H9 (cell line): ENCODE results near the gene TMEM17. TPM values are rescaled to one million over a fixed set of nuclear protein-coding genes. Genes with fewer than 3 reads are reported as not detected.

ENCODE experiments used
- DNase-seq: peaks from one replicate; pipeline ENCODE4 v3.0.0-alpha.2; 2017
- H2AFZ ChIP-seq: one replicate; pipeline ENCODE4 v1.6.1; 2013; ENCODE audit warnings: mild to moderate bottlenecking, low read length, control low read depth, moderate library complexity
- H2AK5ac ChIP-seq: 2 replicates; pipeline ENCODE4 v1.6.1; 2013; ENCODE audit warnings: low read length, control low read depth, mixed read lengths; ENCODE audit not compliant: insufficient read length
- H2BK120ac ChIP-seq: one replicate; pipeline ENCODE4 v1.6.1; 2013; ENCODE audit warnings: low read depth, mild to moderate bottlenecking, low read length, control low read depth, inconsistent platforms; ENCODE audit not compliant: poor library complexity, severe bottlenecking
- H2BK12ac ChIP-seq: 2 replicates; pipeline ENCODE4 v1.6.1; 2013; ENCODE audit warnings: low read length, control low read depth, mixed read lengths, low read depth; ENCODE audit not compliant: insufficient read length
- H2BK15ac ChIP-seq: 2 replicates; pipeline ENCODE4 v1.6.1; 2013; ENCODE audit warnings: low read depth, low read length, control low read depth
- H2BK20ac ChIP-seq: one replicate; pipeline ENCODE4 v1.6.1; 2013; ENCODE audit warnings: low read depth, mild to moderate bottlenecking, low read length, control low read depth, inconsistent platforms; ENCODE audit not compliant: poor library complexity, severe bottlenecking
- H2BK5ac ChIP-seq: 2 replicates; pipeline ENCODE4 v1.6.1; 2013; ENCODE audit warnings: low read length, control low read depth, mixed read lengths; ENCODE audit not compliant: insufficient read length
- H3K14ac ChIP-seq: 2 replicates; pipeline ENCODE4 v1.6.1; 2013; ENCODE audit warnings: low read length, control low read depth; ENCODE audit not compliant: insufficient read depth
- H3K18ac ChIP-seq: 2 replicates; pipeline ENCODE4 v1.6.1; 2013; ENCODE audit warnings: low read depth, mild to moderate bottlenecking, mixed read lengths, low read length, control low read depth; ENCODE audit not compliant: insufficient read length
- H3K23ac ChIP-seq: 2 replicates; pipeline ENCODE4 v1.6.1; 2013; ENCODE audit warnings: low read length, control low read depth, mixed read lengths, low read depth; ENCODE audit not compliant: insufficient read length
- H3K23me2 ChIP-seq: 2 replicates; pipeline ENCODE4 v1.6.1; 2013; ENCODE audit warnings: low read depth, mild to moderate bottlenecking, mixed read lengths, low read length, control low read depth; ENCODE audit not compliant: insufficient read length, poor library complexity, severe bottlenecking
- H3K27ac ChIP-seq: 2 replicates; pipeline ENCODE4 v1.5.1; 2013; ENCODE audit warnings: low read length, control low read depth, mixed read lengths, low read depth; ENCODE audit not compliant: insufficient read length
- H3K27me3 ChIP-seq: 2 replicates; pipeline ENCODE4 v1.6.1; 2013; ENCODE audit warnings: low read length, control low read depth, inconsistent platforms; ENCODE audit not compliant: insufficient read depth
- H3K4ac ChIP-seq: 2 replicates; pipeline ENCODE4 v1.6.1; 2013; ENCODE audit warnings: low read depth, mild to moderate bottlenecking, control low read depth, inconsistent platforms, low read length, moderate library complexity
- H3K4me1 ChIP-seq: 2 replicates; pipeline ENCODE4 v1.6.1; 2013; ENCODE audit warnings: low read length, control low read depth, inconsistent platforms; ENCODE audit not compliant: insufficient read depth
- H3K4me2 ChIP-seq: 2 replicates; pipeline ENCODE4 v1.6.1; 2013; ENCODE audit warnings: low read length, control low read depth, mixed read lengths; ENCODE audit not compliant: insufficient read length, insufficient read depth
- H3K56ac ChIP-seq: 2 replicates; pipeline ENCODE4 v1.6.1; 2013; ENCODE audit warnings: low read depth, mild to moderate bottlenecking, mixed read lengths, low read length, control low read depth; ENCODE audit not compliant: insufficient read length
- H3K79me1 ChIP-seq: 2 replicates; pipeline ENCODE4 v1.6.1; 2013; ENCODE audit warnings: low read depth, mild to moderate bottlenecking, moderate library complexity, low read length, control low read depth, inconsistent platforms; ENCODE audit not compliant: insufficient read depth, poor library complexity, severe bottlenecking
- H3K79me2 ChIP-seq: 2 replicates; pipeline ENCODE4 v1.6.1; 2013; ENCODE audit warnings: low read length, control low read depth, inconsistent platforms; ENCODE audit not compliant: insufficient read depth
- H3K9ac ChIP-seq: 2 replicates; pipeline ENCODE4 v1.6.1; 2013; ENCODE audit warnings: low read length, control low read depth, mixed read lengths; ENCODE audit not compliant: insufficient read length; ENCODE audit errors: extremely low read depth
- H3K9me3 ChIP-seq: one replicate; pipeline ENCODE4 v1.6.1; 2013; ENCODE audit warnings: low read depth, low read length, inconsistent platforms; ENCODE audit not compliant: control insufficient read depth
- H3T11ph ChIP-seq: one replicate; pipeline ENCODE4 v1.6.1; 2013; ENCODE audit warnings: mild to moderate bottlenecking, low read length, control low read depth, inconsistent platforms
- H4K20me1 ChIP-seq: one replicate; pipeline ENCODE4 v1.6.1; 2013; ENCODE audit not compliant: control insufficient read depth, insufficient read length, insufficient read depth
- H4K5ac ChIP-seq: 2 replicates; pipeline ENCODE4 v1.6.1; 2013; ENCODE audit warnings: low read depth, mild to moderate bottlenecking, mixed read lengths, low read length, control low read depth; ENCODE audit not compliant: insufficient read length
- H4K8ac ChIP-seq: replicated peaks from 2 replicates; pipeline ENCODE4 v1.6.1; 2013; ENCODE audit warnings: low read length, control low read depth, mixed read lengths, low read depth; ENCODE audit not compliant: insufficient read length
- H4K91ac ChIP-seq: 2 replicates; pipeline ENCODE4 v1.6.1; 2013; ENCODE audit warnings: low read depth, mild to moderate bottlenecking, moderate library complexity, mixed read lengths, low read length, control low read depth; ENCODE audit not compliant: insufficient read length
- H3K27ac Mint-ChIP-seq, 3 experiments: 2 replicates in 2 of 3; 3 replicates in 1 of 3; pipeline ENCODE4 v1.8.0; 2020 to 2021; ENCODE audit warnings: mixed read lengths in 3 of 3, mild to moderate bottlenecking in 1 of 3, moderate library complexity in 1 of 3
- H3K27me3 Mint-ChIP-seq: 2 replicates; pipeline ENCODE4 v1.8.0; 2021; ENCODE audit warnings: low read depth, mild to moderate bottlenecking, moderate library complexity, mixed read lengths
- H3K36me3 Mint-ChIP-seq, 3 experiments: 2 replicates in 2 of 3; 3 replicates in 1 of 3; pipeline ENCODE4 v1.8.0; 2020 to 2021; ENCODE audit warnings: low read depth in 3 of 3, mixed read lengths in 3 of 3; ENCODE audit not compliant: insufficient read depth in 1 of 3
- H3K4me1 Mint-ChIP-seq, 2 experiments: 2 replicates each; pipeline ENCODE4 v1.8.0; 2020; ENCODE audit warnings: mixed read lengths in 2 of 2
- H3K4me3 Mint-ChIP-seq, 2 experiments: 2 replicates in 1 of 2; 3 replicates in 1 of 2; pipeline ENCODE4 v1.8.0; 2020 to 2021; ENCODE audit warnings: mild to moderate bottlenecking in 2 of 2, mixed read lengths in 2 of 2, moderate library complexity in 1 of 2
- H3K9me3 Mint-ChIP-seq, 2 experiments: 2 replicates in 1 of 2; 3 replicates in 1 of 2; pipeline ENCODE4 v1.8.0; 2020; ENCODE audit warnings: mild to moderate bottlenecking in 2 of 2, mixed read lengths in 2 of 2, moderate library complexity in 1 of 2
- WGBS: extraction: QIAGEN DNeasy Blood & Tissue Kit; methylation state at CpG from one replicate; pipeline ENCODE4 v1.1.7; 2013; ENCODE audit warnings: missing lambda C conversion rate, low lambda C conversion rate, mixed read lengths; ENCODE audit not compliant: insufficient read length; ENCODE audit errors: extremely low coverage; 5-methylcytosine and 5-hydroxymethylcytosine counted together
- total RNA-seq: library from RNA; stranded (reverse); gene quantifications from 2 replicates; pipeline ENCODE4 v1.2.1, GENCODE V29; 2021
- TF ChIP-seq, protein P1 (sequence below): fragments of 200-600 bp; sonication (generic); conservative IDR thresholded peaks from 3 replicates; pipeline ENCODE4 v1.8.0; 2021; ENCODE audit warnings: antibody characterized with exemption, mild to moderate bottlenecking

Gene TMEM17
- total RNA-seq, 1 experiment from 2014 or later: 1.3 TPM

DNA sequence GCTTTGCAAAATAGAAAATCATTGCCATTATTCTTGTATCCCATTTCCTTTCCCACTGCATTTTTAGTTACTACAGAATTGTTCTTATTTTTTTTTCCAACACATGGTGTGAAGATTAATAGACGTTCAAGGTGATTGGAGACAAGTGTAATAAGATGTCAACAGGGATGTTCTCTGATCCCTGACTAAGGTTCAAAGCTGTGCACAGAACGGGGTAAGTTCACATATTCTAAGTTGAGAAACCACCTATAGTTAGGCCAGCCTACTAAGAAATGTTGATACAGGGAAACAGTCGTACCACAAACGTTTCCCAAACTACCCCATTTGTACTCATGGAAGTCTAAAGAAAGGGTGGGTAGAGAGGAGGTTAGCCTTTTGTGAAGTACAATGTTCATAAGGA is 6.4 kb upstream of the TMEM17 start:
- H3K4me3 Mint-ChIP-seq: no peak overlapping the region
- H2BK120ac ChIP-seq: no peak overlapping the region
- H2AK5ac ChIP-seq: no peak overlapping the region
- H2BK12ac ChIP-seq: no peak overlapping the region
- H2BK5ac ChIP-seq: no peak overlapping the region
- H3K23ac ChIP-seq: no peak overlapping the region
- WGBS: no CpG with 5 or more reads among the region's 4 CpGs
- H3K9me3 ChIP-seq: no peaks in the 10 kb centered on the region
- peaks cover 4 to 12% (median 5%) of the 10 kb centered on the region in 3 experiments; a peak in 5 of 7 replicates for H3K36me3 Mint-ChIP-seq
- H3K18ac ChIP-seq: no peak overlapping the region
- DNase-seq: no peak
- H2BK20ac ChIP-seq: no peak overlapping the region
- no peaks in the 10 kb centered on the region for H3K4me1 ChIP-seq
- H4K20me1 ChIP-seq: no peaks in the 10 kb centered on the region
- H3K9me3 Mint-ChIP-seq: peaks cover 8 to 18% of the 10 kb centered on the region in 2 experiments; a peak in 4 of 5 replicates
- H3K27ac ChIP-seq: no peak overlapping the region
- H3K79me1 ChIP-seq: no peaks in the 10 kb centered on the region
- no peaks in the 10 kb centered on the region for H3K4me1 Mint-ChIP-seq
- H3K27me3 ChIP-seq: no peaks in the 10 kb centered on the region
- H4K8ac ChIP-seq: no peak overlapping the region
- H3K56ac ChIP-seq: no peak overlapping the region
- H3K23me2 ChIP-seq: no peaks in the 10 kb centered on the region
- no peak overlapping the region for H3K27ac Mint-ChIP-seq
- no peaks in the 10 kb centered on the region for H3K79me2 ChIP-seq
- H2AFZ ChIP-seq: no peak overlapping the region
- no peak overlapping the region for H3K14ac ChIP-seq
- no peaks in the 10 kb centered on the region for H3K27me3 Mint-ChIP-seq
- H4K91ac ChIP-seq: no peak overlapping the region
- H3K4ac ChIP-seq: no peak overlapping the region
- H3K4me2 ChIP-seq: no peak overlapping the region
- no peak overlapping the region for H4K5ac ChIP-seq
- TF ChIP-seq, protein P1, sequence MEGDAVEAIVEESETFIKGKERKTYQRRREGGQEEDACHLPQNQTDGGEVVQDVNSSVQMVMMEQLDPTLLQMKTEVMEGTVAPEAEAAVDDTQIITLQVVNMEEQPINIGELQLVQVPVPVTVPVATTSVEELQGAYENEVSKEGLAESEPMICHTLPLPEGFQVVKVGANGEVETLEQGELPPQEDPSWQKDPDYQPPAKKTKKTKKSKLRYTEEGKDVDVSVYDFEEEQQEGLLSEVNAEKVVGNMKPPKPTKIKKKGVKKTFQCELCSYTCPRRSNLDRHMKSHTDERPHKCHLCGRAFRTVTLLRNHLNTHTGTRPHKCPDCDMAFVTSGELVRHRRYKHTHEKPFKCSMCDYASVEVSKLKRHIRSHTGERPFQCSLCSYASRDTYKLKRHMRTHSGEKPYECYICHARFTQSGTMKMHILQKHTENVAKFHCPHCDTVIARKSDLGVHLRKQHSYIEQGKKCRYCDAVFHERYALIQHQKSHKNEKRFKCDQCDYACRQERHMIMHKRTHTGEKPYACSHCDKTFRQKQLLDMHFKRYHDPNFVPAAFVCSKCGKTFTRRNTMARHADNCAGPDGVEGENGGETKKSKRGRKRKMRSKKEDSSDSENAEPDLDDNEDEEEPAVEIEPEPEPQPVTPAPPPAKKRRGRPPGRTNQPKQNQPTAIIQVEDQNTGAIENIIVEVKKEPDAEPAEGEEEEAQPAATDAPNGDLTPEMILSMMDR: no peak
- no peak overlapping the region for H3T11ph ChIP-seq
- H3K9ac ChIP-seq: no peak overlapping the region
- H2BK15ac ChIP-seq: no peak overlapping the region
